T-helper 1 cell (primary cell): ENCODE measurements around the gene CDKN2AIP.
"Not testable (repeated sequence)": the region's sequence is repeated elsewhere in the genome, so short reads cannot be mapped to it uniquely, and the experiment has no call there.

Source experiments
- DNase-seq, 5 donors: peaks; one replicate each; pipeline ENCODE4 v3.0.0-alpha.2; 2012 to 2020

The CDKN2AIP gene

DNA sequence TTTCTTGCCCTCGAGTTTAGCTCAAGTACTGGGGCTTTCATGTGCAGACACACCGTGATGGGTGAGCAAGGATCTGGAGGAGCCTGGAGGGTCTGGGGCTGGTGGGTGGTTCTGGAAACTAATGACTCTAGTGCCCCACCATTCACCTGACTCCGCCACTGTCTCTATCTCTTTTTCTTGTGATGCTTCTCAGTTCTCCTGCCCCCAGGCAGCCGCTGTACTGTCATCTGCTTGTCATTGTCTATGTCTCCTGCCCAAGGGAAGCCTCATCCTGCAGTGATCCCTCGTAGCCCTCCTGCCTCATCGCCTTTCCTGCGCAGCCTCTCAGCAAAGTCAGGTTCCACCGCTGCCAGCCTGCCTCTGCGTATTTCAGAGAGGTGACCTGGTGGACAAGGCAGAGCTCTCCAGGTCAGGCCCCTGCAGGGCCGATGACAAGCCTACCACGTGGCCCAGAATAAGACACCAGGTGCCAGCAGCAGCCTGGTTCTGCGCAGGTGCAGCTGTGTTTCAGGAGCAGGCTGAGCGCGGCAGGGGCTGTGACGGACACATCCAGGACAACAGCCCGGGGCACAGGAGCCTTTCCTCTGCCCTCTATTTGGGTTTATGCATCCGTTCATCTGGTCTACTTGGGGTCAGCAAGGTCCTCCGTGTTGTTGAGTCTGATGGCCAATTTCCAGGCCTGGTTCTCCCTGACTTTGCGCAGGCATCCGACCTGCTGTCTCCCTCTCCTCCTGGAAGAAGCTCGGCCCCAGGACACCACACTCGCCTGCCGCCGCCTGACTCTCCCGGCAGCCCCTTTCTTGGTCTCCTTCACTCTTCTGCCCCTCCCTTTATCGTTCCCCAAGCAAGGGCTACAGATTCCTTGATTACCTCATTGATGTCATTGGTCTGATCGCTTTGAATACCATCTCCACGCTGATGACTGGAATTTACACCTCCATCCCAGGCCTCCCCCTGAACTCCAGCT lies 30.9 kb upstream of the CDKN2AIP start:
- no peak for DNase-seq

DNA sequence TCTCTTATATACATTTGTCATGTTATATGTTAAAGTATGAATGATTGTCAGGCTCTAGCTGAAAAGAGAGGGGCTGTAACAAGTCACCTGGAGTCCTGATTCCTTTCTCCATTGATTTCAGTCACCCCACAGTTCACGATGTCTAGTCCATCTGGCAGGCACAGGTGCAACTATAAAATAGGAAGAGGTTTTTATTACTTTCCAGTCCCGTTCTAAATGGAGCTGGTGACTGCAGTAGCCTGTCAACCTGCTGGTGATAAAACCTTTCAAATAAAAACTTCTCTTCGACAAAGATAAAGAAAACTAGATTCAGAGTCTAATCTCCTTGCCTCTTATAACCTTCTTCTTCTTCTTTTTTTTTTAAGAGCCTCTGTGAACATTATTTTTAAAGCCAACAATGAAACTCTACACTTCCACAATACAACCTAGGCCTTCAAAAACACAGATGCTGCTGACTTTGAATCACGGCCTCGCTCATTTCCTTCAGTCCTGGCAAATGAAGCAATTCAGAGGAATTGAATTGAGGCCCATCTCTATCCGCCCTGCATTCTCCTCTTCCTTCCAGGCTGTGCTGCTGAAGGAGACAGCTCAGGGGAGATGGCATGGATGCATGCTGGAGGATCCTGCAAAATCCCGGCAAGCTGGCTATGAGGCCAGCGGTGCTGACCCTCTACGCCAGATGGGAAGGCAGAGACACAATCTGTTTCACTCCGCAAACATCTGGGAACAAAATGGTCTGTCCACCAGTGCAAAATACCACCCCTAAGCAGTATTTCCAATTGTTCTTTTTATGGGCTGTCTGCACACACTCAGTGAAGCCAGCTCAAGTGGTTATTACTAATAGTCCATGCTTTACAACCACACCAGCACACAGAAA lies 27.3 kb upstream of the CDKN2AIP start:
- no peak for DNase-seq

DNA sequence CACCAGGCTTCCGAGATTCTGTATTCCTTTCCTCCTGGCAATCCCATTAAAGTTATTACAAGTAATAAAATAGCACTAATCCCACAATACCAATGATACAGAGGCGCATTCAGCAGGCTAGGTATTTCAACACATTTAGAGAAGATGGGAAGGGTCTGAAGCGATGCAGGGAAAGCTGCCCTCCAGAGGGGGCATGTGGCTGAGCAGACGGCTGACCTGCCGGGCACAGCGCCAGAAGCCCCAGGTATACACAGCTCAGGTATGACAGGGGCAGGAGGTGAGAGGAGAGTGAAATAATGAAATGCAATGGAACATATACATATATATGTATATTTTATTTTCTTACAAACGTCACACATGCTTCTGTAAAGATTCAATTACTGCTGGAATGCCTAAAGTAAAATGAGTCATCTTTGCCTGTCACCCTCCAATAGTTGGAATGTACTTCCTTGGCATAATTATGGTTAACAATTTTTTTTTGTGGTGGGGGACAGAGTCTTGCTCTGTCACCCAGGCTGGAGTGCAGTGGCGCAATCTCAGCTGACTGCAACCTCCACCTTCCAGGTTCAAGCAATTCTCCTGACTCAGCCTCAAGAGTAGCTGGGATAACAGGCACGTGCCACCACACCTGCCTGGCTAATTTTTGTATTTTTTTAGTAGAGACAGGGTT lies 21.3 kb upstream of the CDKN2AIP start:
- no peak for DNase-seq

DNA sequence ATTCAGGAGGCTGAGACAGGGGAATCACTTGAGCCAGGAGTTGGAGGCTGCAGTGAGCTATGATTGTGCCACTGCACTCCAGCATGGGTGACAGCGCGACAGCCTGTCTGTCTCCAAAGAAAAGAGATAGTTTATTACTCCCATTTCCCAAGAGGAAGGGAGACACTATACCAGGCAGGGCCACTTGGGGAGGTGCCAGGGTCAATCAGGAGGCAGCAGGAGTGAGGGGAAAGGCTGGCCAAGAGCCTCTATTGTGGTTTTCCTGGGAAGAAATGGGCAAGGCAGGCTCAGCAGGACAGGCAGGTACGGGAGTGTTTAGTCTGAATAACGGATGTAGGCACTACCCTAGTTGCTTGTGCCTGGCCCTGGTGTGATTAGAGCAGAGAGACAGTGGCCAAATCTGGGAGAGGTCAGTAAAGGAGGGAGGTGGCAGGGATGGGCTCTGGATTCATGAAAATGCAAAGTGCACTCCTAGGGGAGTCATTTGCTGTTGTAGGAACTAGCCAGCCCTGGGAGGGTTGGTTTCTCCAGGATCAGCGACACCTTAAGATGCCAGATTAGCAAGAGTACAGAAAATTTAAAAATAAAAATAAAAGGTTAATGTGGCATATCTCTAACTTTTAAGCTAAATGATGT lies 20.2 kb upstream of the CDKN2AIP start:
- no peak for DNase-seq

DNA sequence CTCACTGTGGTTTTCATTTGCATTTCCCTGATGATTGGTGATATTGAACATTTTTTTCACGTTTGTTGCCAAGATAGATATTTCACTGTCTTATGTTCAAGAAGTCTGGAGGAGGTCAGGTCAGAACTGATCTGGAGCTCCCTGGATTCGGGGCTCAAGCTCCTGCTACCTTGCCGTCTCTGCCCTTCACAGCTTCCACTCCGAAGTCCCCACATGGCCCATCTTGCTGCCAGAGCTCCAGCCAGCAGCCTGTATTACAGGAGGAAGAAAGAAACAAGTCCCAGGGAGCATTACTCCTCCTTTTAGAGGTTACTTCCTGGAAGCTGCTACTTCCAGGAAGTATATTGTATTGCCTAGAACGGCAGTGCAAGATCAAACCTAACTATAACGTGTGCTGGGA lies 17.9 kb upstream of the CDKN2AIP start:
- DNase-seq, result peak in 1 of 5 donors; percentile 23

DNA sequence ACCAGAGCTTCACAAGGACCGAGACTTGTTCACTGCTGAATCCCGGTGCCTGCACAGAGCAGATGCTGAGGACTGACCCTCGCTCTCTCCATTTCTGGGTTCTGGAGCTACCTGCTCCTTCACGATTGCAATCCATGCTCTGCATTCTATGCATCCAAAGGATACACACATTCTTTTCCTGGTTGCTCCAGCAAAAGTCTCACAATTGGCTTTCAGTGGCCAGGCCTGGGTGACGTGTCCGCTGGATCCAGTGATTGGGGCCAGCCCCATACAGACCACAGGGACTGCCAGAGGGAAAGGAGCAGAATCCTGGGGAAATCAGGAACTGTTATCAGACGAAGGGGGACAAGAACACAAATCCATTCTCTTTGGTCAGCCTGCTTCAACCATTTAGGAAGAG lies 14.9 kb upstream of the CDKN2AIP start:
- DNase-seq, result no peak

DNA sequence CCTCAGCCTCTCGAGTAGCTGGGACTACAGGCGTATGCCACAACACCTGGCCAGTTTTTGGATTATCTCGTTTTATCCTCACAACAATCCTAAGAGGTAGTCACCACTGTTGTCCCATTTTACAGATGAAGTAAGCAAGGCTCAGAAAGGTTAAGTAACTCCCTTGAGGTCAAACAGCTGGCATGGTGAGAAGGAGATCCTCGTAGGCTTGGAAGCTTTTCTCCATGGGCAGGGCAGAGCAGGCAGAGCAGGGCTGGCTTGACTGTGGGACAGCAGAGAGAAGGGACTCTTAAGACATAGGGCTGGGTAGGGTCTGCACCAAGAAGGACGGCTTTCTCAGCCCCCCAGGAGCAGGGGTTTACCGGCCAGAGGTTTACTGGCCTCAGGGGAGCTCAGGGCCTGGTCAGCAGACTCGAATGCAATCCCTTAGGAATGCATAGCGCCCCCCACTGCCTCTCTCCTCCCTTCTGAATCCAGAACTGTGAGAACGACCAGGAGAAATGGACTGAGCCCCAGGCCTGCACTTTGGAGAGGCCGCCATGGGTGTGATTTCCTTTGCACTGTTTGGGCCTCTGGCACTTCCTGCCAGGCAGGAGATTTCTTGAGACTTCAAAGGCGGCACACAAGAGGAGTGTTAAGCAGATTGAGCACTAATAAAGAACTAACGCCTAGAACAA lies 14.0 kb upstream of the CDKN2AIP start:
- DNase-seq, result peak in 2 of 5 donors; percentile 24 to 69

DNA sequence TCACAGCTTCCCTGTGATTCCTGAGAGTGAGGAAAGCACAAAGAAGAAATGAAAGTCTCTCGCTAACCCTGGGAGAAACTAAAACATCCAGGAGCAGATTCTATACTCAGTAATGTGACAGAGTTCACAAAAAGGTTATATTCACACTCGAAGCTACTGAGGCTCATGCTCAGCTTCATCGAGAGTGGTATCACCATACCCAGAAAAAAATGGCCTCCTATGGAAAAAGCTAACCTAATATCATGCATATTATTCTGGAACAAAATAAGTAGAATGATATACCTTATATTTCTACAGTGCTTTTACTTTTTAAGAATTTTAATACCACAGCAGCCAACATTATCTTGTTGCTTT lies 13.5 kb upstream of the CDKN2AIP start:
- no peak for DNase-seq

DNA sequence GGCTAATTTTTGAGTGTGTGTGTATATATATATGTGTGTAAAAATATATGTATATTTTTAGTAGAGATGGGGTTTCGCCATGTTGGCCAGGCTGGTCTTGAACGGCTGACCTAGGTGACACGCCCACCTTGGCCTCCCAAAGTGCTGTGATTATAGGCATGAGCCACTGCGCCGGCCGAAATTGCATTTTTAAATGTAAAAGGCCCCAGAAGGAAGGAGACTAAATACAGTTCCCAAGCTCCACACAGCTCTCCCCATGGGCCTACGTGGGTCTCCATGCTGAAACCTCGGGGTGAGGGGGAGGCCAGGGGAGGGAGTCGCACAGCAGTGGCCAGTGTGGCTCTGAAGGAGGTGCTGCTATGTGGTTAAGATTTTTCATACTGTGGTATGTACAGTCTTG lies 12.8 kb upstream of the CDKN2AIP start:
- no peak for DNase-seq

DNA sequence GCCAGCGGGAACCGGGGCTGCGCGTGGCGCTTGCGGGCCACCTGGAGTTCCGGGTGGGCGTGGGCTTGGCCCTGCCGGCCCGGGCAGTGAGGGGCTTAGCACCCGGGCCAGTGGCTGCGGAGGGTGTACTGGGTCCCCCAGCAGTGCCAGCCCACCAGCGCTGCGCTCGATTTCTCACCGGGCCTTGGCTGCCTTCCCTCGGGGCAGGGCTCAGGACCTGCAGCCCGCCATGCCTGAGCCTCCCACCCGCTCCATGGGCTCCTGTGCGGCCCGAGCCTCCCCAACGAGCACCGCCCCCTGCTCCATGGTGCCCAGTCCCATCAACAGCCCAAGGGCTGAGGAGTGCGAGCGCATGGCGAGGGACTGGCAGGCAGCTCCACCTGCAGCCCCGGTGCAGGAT lies 11.3 kb upstream of the CDKN2AIP start:
- DNase-seq, result not testable (repeated sequence)

DNA sequence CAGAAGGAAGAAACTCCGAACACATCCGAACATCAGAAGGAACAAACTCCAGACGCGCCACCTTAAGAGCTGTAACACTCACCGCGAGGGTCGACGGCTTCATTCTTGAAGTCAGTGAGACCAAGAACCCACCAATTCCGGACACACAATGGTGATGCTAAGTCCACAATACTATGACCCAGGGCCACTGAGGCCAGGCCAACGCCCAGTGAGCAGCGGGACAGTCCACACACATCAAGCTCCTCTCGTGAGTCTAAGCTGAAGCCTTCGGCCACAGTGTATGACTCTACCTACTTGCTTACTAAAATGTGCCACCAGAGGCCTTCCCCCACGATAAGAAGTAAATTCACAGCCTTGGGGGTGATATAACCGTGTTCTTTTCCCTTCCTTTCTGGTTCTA lies 10.2 kb upstream of the CDKN2AIP start:
- DNase-seq, result no peak

DNA sequence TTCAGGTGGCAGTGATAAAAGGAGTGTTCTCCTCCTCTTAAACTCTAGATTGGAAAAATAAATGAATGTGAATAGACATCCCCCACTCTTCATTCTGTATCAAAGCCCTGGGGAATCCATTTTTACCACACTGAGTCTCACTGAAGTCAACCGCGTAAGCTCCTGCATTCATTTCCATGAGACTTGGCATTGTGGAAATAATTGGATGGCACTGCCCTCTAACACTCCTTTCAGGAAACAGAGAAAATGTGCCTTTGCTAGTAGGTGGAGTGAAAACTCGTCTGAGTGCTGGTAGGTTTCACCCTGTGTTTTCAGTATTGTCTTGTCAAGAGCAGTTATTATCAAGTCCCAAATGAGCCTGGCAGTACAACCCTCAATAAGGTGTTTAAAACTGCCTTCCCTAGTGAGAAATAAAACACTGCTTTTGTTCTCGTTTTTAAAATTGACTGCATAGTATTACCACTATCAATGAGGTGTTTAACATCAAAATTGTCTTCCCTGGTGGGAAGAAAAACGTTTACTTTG lies 9.7 kb upstream of the CDKN2AIP start:
- DNase-seq, result no peak

DNA sequence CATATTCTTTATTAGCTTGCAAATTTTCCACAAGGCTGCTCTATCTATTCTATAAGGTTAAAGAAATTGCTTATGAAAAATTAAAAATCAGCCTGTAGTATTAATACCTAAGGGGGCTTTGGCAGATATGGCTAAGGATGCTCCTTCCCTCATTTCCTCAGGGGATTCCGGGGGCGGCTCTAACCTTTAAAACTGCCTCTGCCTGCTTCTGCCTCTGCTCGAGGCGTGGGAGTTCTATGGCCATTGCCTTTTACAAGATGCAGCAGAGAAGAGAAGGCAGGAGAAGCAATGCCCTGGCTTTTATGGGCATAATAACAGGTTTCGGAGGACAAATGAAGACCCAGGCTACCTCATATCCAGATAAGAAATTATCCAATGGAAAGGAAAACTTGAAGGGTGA lies 8.6 kb upstream of the CDKN2AIP start:
- DNase-seq, result no peak

DNA sequence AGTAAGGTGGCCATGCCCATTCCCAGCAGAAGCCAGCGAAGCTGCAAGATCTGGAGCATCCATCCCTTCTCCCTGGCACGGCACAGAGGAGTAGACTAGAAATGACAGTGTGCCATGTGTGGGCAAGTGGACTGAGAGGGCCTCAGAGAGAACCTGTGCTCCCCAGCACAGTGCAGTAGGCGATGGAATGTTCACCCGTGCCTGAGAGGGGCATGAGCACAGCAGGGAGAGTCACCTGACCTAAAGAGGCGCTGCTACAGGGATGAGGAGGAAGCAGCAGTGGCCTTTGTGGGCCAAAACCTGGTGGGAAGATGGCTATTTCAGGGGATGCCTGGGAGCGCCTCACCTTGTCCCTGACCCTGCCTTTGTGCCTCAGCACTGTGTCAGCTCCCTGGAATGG lies 8.0 kb upstream of the CDKN2AIP start:
- DNase-seq, result no peak

DNA sequence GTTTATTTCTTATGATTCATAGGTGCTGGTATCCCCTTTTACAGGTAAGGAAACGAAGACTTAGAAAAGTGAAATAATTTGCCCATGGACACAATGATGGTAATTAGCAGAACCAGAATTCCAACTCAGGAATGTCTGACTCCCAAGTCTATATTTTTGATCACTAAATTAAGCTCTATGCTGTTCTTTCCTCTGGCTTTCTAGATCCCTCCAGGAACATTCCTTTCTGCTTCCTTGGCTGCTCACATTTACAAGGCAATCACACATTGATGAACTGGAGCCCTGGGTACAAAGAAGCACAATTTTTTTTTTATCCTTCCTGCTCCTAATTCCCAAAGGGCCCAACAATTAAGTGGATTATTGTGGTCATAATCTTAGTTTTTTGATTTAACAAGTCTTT lies 7.0 kb upstream of the CDKN2AIP start:
- DNase-seq, result no peak

DNA sequence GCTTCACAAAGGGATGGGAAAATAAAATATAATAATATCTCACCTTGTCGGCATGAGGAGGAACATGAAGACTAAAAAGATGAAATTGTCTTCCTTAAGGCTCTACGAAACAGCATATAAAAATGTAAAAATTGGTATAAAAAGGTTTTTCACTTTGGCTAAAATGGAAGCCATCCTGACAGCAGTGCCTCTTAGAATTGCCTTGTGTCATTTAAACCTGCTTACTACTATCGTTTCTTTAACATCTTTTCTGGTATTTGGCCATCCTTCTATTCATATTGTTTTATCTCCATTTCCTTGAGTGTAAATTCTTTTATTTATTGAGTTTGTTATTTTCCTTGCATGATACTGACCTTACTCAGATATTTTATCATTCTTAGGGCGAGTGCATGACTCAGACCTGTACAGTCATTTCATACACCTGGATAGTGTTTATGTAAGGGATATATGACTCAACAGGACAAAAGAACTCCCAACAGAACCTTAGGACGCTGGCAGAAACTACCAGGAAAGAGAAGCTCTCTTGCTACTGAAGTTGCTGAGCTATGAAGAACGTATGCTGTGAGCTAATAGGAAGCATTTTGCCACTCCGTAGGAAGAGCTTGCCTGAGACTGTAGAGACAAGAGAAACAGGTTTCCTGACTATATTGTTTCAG lies 5.8 kb upstream of the CDKN2AIP start:
- DNase-seq, result no peak

DNA sequence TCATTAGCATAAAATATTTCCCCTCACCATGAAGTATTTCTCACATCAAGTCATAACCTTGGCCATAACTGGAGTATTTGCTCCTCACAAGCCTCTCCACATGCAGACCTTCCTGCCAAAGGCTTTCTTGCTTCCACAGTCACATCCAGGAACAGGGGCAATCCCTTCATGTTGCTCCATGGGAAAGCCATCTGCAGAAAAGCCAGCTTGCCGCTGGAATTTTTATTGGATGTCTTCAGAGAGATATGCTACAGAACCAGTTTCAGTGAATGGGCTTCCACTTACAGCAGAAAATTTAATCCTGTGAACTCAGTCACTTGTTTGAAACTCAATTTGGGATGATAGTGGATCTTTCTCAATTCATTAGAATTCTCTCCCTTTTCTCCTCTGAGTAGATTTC lies 3.2 kb upstream of the CDKN2AIP start:
- DNase-seq, result no peak

DNA sequence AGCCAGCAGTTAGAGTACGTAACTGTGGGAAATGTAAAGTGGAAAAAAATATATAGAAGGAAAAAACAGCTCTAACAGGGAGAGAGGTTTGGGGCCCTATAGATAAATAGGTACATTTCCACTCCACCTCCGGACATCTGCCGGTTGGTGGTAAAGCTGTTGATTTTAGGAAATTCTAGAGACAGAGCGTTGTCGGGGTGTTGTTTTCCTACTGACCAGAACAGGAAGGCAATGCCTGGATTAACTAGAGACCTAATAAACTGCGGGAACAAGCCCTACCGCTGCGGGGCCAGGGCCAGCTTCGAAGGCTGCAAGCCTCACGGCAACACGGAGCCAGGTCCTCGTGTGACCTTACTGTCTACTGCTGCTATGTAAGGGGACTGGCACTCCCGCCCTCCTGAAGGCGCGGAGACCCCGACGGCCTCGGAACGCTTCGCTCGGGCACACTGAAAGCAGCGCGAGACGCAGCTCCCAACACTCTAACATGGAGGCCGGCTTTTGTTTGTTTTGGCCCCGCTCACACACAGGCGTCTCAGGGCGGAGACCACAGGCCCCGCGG lies 702 bp upstream of the CDKN2AIP start:
- DNase-seq, result peak in 2 of 5 donors; percentile 29 to 43

DNA sequence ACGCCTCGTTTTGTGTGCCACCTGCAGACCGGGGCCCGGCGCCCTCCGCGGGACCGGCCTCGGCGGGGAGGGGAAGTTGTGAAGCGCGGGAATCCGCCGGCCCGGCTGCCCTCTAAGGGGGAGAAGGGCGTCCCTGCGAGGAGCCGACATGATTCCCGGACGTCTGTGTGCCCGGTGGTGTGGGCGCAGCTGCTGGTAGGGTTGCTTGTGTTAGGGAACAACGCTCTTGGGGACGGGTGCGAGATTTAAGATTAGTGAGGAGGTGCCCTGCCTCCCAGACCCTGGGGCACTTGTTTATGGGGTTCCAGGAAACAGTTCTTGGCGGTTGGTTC lies 627 bp downstream of the CDKN2AIP start:
- peak in 1 of 5 donors; percentile 28 for DNase-seq

DNA sequence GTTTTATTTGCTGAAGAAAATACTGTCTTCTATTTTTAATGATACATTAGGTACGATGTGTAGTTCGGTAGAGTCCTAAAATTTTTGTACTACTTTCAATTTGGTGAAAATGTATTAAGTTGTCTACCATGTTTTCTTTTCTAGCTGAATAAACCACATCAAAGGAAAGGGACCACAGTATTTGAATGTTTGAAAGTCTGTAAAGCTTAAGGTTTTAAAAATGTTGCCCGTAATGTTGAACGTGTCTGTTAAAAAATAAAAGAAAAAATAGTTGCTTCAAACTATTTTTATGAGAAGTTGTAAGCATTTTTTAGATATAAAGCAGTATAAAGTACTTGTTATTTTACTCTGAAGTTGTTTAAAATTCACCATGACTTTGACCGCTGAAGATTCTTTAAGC lies 3.2 kb downstream of the CDKN2AIP start:
- DNase-seq, result no peak

DNA sequence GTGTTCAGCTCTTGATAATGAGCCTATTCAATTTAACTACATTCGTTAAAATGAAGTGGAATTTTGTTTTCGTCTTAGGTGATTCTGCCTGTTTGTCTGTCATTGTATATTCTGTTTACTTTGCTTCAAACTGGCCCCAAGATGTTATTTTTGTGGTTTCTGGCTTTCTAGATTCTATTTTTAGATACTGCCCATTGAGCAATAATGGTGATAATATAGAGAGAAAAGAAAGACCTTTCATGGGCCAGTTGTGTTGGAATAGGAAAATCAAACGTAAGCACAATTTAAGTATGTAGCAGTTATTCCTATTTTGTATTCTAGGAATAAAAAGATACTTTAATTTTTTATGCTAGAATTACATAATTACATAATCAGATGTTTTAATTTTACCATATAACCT lies 4.0 kb downstream of the CDKN2AIP start:
- DNase-seq, result no peak
